H1 (cell line): Measurements from ENCODE around the gene CDH1. TPM values are rescaled to one million over a fixed set of nuclear protein-coding genes. Genes with fewer than 3 reads are reported as not detected.

ENCODE experiments used
- ATF3 ChIP-seq: IDR thresholded peaks from 2 replicates; pipeline ENCODE4 v1.6.1; 2011; ENCODE audit warnings: low read depth, mild to moderate bottlenecking, low read length; ENCODE audit not compliant: insufficient read depth
- RBBP5 ChIP-seq: IDR thresholded peaks from 2 replicates; pipeline ENCODE4 v1.7.1; 2012; ENCODE audit warnings: low read depth, mild to moderate bottlenecking, inconsistent platforms, low read length, moderate library complexity, borderline replicate concordance
- RFX5 ChIP-seq: IDR thresholded peaks from 2 replicates; pipeline ENCODE4 v1.6.1; 2011; ENCODE audit warnings: low read depth, low read length, improper control_type of control experiment, borderline replicate concordance
- TEAD4 ChIP-seq: IDR thresholded peaks from 2 replicates; pipeline ENCODE4 v1.6.1; 2012; ENCODE audit warnings: low read depth, low read length, inconsistent platforms, mixed read lengths
- polyA plus RNA-seq, 7 experiments: library from polyadenylated mRNA; depleted of rRNA in 3 of 7; stranded (reverse) in 5 of 7; unstranded in 2 of 7; fragments of >200 nt in 5 of 7; fragments of 200-250 nt in 2 of 7; gene quantifications; 1 replicate in 5 of 7; 2 replicates in 1 of 7; 4 replicates in 1 of 7; pipeline versions ENCODE4 v1.2.1 to v1.2.3, GENCODE V29; 2011 to 2013; ENCODE audit warnings: missing spikeins in 2 of 7, mixed read lengths in 2 of 7
- total RNA-seq: library from RNA; stranded (reverse); fragmentation: NEBNext Ultra II Directional; extraction: Animal tissue kit (Norgen Biotek cat#: 25700); gene quantifications from 2 replicates; pipeline ENCODE4 v1.2.1, GENCODE V29; 2021

Gene CDH1
- total and polyA plus RNA-seq, 2 of the 8 experiments (the other 6 are each of a cell fraction or from before 2014, with no cell fraction given) = 133 to 265 TPM

DNA sequence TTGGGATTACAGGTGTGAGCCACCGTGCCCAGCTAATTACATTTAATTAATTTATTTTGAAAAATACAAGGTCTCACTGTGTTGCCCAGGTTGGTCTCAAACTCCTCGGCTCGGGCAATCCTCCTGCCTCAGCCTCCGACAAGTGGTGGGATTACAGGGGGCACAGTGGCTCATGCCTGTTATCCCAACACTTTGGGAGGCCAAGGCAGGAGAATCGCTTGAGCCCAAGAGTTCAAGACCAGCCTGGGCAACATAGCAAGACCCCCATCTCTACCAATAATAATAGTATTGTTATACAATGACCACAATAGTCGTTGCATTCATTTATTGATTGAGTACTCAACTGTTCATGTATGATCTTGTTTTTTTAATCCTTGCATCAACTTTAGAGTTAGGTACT lies 22.0 kb downstream of the CDH1 start (continued):
- TF ChIP-seq RFX5 (no peak), ATF3 (no peak), RBBP5 (no peak), TEAD4 (no peak)
- TF ChIP-seq, all 59 proteins: peak for 0
